Measurements from ENCODE around the gene NDUFB5.

DNA sequence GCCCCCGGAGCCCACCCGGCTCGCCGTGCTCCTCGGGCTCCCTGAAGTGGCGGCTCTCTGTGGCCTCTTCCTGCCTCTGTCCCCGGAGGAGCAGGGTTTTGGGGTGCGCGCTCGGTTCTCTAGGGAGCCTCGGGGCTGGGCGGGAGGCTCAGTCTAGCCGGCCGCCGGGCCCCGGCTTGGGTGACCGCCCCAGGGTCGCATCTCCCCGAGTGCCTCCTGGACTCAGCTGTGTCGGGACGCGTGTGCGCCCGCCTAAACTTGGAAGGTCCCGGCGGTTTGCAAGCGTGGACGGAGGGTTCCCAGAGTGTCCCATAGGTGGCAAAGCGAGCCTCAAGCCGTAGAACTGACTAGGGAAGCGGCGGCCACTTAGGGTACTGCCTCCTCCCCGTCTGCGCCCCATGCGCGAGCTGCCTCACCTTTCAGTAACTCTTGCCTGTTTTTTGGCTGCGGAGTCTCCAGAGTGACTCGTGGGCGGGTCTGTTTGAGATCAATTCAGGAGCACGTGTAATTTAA, 41.3 kb upstream of the NDUFB5 start:
- TF ChIP-seq, protein P1, sequence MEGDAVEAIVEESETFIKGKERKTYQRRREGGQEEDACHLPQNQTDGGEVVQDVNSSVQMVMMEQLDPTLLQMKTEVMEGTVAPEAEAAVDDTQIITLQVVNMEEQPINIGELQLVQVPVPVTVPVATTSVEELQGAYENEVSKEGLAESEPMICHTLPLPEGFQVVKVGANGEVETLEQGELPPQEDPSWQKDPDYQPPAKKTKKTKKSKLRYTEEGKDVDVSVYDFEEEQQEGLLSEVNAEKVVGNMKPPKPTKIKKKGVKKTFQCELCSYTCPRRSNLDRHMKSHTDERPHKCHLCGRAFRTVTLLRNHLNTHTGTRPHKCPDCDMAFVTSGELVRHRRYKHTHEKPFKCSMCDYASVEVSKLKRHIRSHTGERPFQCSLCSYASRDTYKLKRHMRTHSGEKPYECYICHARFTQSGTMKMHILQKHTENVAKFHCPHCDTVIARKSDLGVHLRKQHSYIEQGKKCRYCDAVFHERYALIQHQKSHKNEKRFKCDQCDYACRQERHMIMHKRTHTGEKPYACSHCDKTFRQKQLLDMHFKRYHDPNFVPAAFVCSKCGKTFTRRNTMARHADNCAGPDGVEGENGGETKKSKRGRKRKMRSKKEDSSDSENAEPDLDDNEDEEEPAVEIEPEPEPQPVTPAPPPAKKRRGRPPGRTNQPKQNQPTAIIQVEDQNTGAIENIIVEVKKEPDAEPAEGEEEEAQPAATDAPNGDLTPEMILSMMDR (IDR thresholded peaks at IDR 0.05; ENCODE audit: insufficient read depth, low read length, poor library complexity, severe bottlenecking) = no peak
- no peak for TF ChIP-seq EZH2phosphoT487 (conservative IDR thresholded peaks at IDR 0.05; ENCODE audit: low read length)
